NCI-H128 (cell line): ENCODE measurements around the gene ACAD9.

ENCODE experiments used
- DNase-seq: peaks from one replicate; lab custom pipeline; 2025; ENCODE audit not compliant: unreplicated experiment; lab: John Stamatoyannopoulos, UW

The ACAD9 gene

DNA sequence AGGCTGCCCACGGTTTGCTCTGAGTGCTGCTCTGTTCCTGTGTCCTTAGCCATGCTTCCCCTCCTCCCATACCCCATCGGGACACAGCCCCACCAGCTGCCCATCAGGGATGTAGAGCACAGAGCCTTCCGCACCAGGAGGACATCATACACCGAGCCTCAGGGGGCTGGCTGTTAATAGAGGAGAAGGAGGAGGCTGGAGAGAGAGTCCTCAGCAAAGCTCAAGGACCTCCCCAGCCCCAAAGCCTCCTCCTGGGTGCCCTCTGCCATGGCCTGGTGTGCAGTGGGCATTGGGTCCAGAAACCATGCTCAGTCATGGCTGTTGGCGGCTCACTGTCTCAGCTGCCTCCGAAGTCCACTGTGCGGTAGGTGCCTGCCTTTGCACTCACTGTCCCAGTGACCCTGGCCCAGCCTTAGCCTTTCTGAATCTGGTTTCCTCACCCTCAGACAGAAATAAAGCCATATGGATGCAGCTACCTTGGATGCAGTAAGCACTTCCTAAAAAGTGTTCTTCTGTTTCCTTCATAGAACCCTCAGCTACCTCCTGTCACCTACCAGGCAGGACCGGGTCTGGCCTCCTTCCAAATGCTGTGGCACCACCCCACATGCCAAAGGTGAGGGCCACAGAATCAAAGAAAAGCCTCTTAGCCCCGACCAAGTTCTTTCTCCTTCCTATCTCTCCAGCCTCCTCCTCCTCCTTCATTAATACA, 53.9 kb downstream of the ACAD9 start:
- no peak for DNase-seq

DNA sequence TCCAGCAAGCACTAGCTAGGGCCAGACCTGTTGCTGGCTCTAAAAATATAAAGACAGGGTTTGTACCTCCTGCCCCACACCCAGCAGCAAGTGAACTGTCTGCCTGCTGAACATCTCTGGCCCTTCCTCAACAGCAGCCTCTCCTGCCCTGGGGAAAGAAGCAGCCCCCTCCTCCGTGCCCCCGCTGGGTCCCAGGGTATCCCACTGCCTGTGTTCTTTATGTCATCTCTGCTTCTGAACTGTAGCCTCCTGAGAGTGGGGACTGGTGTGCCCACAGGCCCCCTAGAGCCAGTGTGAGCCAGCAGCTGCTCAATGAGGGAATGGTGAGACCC, 54.5 kb downstream of the ACAD9 start:
- DNase-seq = no peak

- no peak for DNase-seq
These were observed 56.5 kb downstream of the ACAD9 start for GRCh38 chr3:128935922-128936321.

- DNase-seq = no peak
These were observed 56.9 kb downstream of the ACAD9 start for GRCh38 chr3:128936341-128936740.

DNA sequence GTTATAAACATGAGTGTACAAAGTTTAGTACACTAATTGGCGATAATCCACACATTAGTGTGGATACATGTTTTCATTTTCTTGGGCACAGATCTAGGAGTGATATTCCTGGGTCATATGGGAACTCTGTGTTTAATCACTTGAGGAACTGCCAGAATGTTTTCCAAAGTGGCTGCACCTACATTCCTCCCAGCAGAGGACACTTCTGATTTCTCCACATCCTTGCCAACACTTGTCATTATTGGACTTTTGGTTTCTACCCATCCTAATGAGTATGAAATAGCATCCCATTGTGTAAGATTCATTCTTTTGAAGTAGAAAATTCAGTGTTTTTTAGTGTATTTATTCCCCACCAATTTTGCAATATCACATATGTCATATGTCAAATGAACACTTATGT, 60.8 kb downstream of the ACAD9 start:
- no peak for DNase-seq

DNA sequence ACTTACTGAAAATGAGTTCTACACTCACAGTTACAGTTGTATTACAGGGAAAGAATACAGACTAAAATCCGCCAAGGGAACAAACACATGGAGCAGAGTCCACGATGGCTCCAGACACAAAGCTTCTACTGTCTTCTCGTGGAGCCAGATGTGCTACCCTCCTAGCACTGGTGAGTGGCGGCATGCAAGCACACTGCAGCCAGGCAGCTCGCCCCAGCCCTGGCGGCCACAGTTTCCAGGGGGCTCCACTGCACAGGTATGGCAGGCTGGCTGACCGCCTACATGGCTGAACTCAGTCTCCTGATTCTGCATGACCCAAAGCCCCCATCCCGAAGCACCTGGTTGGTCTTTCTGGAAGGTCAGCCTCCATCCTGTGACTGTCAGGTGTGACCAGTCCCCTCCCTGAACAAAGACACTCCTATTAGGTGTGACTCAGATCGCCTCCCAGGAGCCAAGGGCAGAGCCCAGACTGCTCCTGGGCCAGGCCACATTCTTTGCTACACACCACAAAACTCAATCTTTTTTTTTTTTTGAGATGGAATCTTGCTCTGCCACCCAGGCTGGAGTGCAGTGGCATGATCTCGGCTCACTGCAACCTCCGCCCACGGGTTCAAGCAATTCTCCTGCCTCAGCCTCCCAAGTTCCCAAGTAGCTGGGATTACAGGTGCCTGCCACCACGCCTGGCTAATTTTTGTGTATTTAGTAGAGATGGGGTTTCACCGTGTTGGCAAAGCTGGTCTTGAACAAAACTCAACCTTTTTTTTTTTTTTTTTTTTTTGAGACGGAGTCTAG, 62.9 kb downstream of the ACAD9 start:
- DNase-seq = no peak

DNA sequence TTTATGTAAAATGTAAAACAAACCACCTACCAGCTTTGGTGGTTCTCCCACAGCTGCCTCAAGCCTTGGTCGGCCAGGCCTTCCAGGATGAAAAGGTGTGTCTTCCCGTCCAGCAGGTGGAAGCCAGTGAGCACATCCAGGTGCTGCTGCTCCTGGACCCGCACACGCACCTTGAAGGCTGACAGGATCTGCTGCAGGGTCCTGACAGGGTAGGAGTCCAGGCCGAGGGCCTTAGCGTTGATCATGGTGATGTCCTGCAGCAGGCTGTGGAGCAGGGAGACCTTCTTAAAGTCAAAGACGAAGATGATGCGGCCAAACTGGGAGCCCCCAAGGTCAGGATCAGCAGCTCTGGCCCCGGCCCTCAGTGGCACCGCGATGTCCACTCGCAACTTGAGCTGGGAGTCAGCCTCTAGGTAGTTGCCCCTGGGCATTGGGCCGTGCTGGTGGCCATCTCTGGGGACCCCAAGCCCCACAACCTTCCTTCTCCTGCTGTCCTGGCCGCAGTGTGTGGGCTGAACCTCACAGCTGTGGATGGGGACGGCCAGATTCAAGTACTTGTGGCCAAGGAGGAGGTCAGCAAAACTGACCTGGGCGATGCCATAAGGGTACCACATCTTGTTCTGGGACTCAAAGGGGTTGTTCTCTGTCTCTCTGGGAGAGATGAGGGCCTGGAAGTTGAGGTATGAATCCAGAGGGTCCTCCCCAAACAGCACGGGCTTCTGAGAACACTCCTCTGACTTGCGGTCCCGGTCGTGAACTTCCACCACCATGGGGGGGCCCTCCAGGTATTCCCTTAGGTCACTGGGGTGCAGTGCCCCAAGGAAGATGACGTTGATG, 65.8 kb downstream of the ACAD9 start:
- no peak for DNase-seq

GRCh38 chr3:128945878-128946175, 66.4 kb downstream of the ACAD9 start:
- DNase-seq = no peak

DNA sequence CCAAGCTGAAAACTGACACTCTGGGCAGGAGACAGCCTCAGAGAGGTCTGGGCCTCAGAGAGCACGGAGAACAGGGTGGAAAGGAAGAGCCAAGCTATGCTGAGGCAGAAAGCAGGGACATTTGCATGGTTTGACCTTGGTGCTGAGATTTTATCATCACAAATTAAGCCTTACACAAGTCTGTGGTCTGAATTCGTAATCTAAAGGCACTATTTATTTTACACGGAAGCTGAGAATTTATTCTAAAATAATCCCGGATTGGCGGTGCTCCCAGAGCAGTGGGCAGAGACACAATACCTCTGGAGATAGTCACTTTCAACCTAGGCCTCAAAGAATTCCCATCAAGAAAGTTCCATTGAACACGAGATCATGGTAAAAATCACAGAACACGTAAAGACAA, 67.0 kb downstream of the ACAD9 start:
- no peak for DNase-seq

GRCh38 chr3:128949158-128949557, 69.7 kb downstream of the ACAD9 start:
- DNase-seq = no peak

- peak; percentile 48 for DNase-seq
These were observed 71.0 kb downstream of the ACAD9 start for GRCh38 chr3:128950223-128950938.

GRCh38 chr3:128956440-128956839, 77.0 kb downstream of the ACAD9 start:
- DNase-seq = no peak
